ENCODE measurements around the gene SEPTIN2.

The SEPTIN2 gene

DNA sequence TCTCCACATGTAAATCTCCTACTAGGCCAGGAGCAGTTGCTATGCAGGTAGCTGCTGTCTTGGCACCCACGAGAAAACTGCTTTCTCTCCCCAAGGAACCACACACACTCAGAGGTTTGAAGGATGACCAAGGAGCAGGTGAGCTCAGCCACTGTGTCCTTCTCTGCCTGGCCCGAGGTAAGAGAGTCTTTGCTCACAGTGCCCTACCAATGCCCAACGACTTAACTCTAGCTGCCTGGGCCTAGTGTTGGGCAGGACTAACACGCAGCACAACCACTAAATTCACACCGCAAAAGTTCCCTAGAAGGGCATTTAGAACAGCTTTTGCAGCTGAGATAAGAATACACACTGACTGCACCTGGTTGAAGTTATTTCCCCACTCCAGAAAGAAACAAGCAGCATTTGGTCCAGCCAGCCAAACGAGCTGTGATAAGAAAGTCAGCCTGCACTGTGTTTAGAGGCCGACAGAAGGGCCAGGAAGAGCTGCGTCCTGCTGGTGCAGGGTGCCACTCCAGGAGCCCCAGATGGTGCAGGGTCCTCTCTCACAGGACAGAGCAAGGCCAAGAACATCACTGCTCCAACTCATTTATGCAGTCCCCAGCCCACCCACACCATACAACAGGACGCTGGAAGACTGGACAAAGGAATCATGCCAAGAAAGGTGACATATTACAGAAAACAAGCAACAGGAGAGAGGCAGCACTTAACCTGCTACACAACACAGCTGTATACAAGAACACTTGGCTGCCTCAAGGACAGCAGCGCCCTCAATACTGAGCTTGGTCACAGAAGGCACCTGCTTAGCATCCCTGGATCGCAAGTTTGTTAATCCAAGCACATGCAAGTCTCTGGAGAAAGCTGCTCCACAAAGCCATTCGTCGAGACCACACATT, 12.7 kb upstream of the SEPTIN2 start:
- ATAC-seq (ENCODE audit: insufficient read depth, low read depth), result no peak
- H4K20me1 ChIP-seq (ENCODE audit: insufficient read depth, low read length), result peaks cover 75% of the 10 kb centered on the region

DNA sequence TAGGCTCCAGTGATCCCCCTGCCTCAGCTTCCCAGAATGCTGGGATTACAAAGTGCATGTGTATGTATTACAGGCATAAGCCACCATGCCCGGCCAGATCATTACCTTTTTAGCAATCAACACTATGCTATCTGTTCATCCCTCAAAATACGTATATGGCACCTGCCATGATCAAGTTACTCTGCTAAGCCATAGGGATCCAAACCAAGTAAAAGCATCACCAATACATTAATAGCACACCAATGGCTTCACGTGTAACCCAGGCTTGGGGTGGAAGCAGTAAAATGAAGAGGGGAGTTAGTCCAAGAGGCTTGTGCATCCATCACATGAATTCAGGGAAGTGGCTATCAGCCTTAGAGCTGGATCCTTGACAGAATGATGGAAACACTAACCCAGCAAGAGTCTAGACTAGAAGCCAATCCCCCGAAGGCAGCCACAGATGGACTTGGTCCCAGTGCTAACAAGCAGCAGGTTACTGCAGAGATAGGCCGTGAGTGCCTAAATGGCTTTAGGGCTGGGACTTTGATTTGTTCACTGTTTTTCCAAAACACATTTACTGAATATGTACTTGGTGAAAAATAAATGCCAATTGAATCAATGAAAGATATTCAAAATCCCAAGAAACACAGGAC, 11.6 kb upstream of the SEPTIN2 start:
- TF ChIP-seq CTCF (IDR thresholded peaks at IDR 0.05; ENCODE audit: borderline replicate concordance, extremely low read depth, low read length, poor library complexity, severe bottlenecking), result no peak
- no peak for TF ChIP-seq EZH2 (IDR thresholded peaks at IDR 0.05; ENCODE audit: borderline replicate concordance, low read depth, low read length, severe bottlenecking)
- Histone ChIP-seq H3K4me1 (ENCODE audit: insufficient read depth, low read length) (peaks cover 16% of the 10 kb centered on the region), H3K9me3 (ENCODE audit: insufficient read depth, low read length, severe bottlenecking) (no peaks in the 10 kb centered on the region), H3K27me3 (ENCODE audit: insufficient read depth, low read length, poor library complexity) (no peaks in the 10 kb centered on the region), H4K20me1 (ENCODE audit: insufficient read depth, low read length) (peaks cover 75% of the 10 kb centered on the region), H3K9ac (ENCODE audit: low read depth, low read length) (no peak overlapping the region), H3K79me2 (ENCODE audit: insufficient read depth, low read length) (peaks cover 98% of the 10 kb centered on the region), H2AFZ (ENCODE audit: low read depth, low read length) (no peak overlapping the region), H3K36me3 (ENCODE audit: insufficient read depth, low read length) (peaks cover 9% of the 10 kb centered on the region), H3K4me2 (ENCODE audit: insufficient read depth, low read length) (no peak overlapping the region), H3K4me3 (ENCODE audit: low read depth in 1 of 2, low read length in 2 of 2) (no peak overlapping the region), H3K27ac (ENCODE audit: low read length) (no peak overlapping the region)
- DNase-seq (no peak), ATAC-seq (ENCODE audit: insufficient read depth, low read depth) (no peak)

More for the DNA sequence above, 12.7 kb upstream of the SEPTIN2 start:
- H3K36me3 ChIP-seq (ENCODE audit: insufficient read depth, low read length), result no peaks in the 10 kb centered on the region
- H3K4me2 ChIP-seq (ENCODE audit: insufficient read depth, low read length), result no peak overlapping the region
- H3K4me3 ChIP-seq (ENCODE audit: low read depth in 1 of 2, low read length in 2 of 2), result no peak overlapping the region
- peaks cover 98% of the 10 kb centered on the region for H3K79me2 ChIP-seq (ENCODE audit: insufficient read depth, low read length)
- peaks cover 20% of the 10 kb centered on the region for H3K4me1 ChIP-seq (ENCODE audit: insufficient read depth, low read length)
- DNase-seq, result no peak
- TF ChIP-seq CTCF (IDR thresholded peaks at IDR 0.05; ENCODE audit: borderline replicate concordance, extremely low read depth, low read length, poor library complexity, severe bottlenecking), result no peak
- H3K27ac ChIP-seq (ENCODE audit: low read length), result peak overlapping the region; percentile 27; the same call in 1 of the 2 replicates
- no peak overlapping the region for H2AFZ ChIP-seq (ENCODE audit: low read depth, low read length)
- no peak overlapping the region for H3K9ac ChIP-seq (ENCODE audit: low read depth, low read length)
- no peaks in the 10 kb centered on the region for H3K9me3 ChIP-seq (ENCODE audit: insufficient read depth, low read length, severe bottlenecking)
- no peaks in the 10 kb centered on the region for H3K27me3 ChIP-seq (ENCODE audit: insufficient read depth, low read length, poor library complexity)

DNA sequence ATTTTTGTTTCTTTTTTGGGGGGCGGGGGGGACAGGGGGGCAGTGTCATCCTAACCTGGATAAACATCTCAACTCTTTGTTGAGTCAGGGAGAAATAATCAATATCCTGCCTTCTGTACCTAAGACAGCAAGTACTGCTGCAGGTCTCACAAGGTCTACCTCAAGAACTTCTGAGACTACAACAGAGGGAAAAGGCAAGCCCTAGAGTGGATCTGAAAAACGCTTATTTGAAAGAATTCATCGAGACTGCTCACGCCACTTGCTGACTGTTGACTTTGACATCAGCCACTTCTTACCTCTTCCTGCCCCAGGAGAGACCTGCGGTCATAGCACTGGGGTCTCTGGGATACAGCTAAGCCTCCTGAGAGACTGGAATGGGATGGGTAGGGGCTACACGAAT, 8.7 kb upstream of the SEPTIN2 start:
- Histone ChIP-seq H3K9me3 (ENCODE audit: insufficient read depth, low read length, severe bottlenecking) (no peaks in the 10 kb centered on the region), H3K9ac (ENCODE audit: low read depth, low read length) (no peak overlapping the region), H3K36me3 (ENCODE audit: insufficient read depth, low read length) (peaks cover 10% of the 10 kb centered on the region), H3K27ac (ENCODE audit: low read length) (no peak overlapping the region), H3K4me1 (ENCODE audit: insufficient read depth, low read length) (peaks cover 32% of the 10 kb centered on the region), H3K79me2 (ENCODE audit: insufficient read depth, low read length) (peaks cover 100% of the 10 kb centered on the region), H3K4me3 (ENCODE audit: low read depth in 1 of 2, low read length in 2 of 2) (no peak overlapping the region), H3K4me2 (ENCODE audit: insufficient read depth, low read length) (no peak overlapping the region), H2AFZ (ENCODE audit: low read depth, low read length) (no peak overlapping the region), H3K27me3 (ENCODE audit: insufficient read depth, low read length, poor library complexity) (no peaks in the 10 kb centered on the region), H4K20me1 (ENCODE audit: insufficient read depth, low read length) (peaks cover 72% of the 10 kb centered on the region)
- DNase-seq (no peak), ATAC-seq (ENCODE audit: insufficient read depth, low read depth) (no peak)
- no peak for TF ChIP-seq EZH2 (IDR thresholded peaks at IDR 0.05; ENCODE audit: borderline replicate concordance, low read depth, low read length, severe bottlenecking)
- TF ChIP-seq CTCF (IDR thresholded peaks at IDR 0.05; ENCODE audit: borderline replicate concordance, extremely low read depth, low read length, poor library complexity, severe bottlenecking), result no peak
